Astrocyte of the spinal cord (primary cell): ENCODE results near the gene SARDH.

Source experiments
- DNase-seq: peaks from one replicate; pipeline ENCODE4 v3.0.0; 2011; ENCODE audit warnings: low read depth, low spot score
- H3K4me3 ChIP-seq: 2 replicates; pipeline ENCODE4 v1.5.1; 2011; ENCODE audit warnings: low read depth, mild to moderate bottlenecking, low read length, moderate library complexity
- CTCF ChIP-seq: IDR thresholded peaks from 2 replicates; pipeline ENCODE4 v1.5.1; 2012; ENCODE audit warnings: low read depth, mild to moderate bottlenecking, low read length, inconsistent platforms
- in situ Hi-C: cut with HindIII; loops from 2 replicates; pipeline ENCODE4 v1.10.0; 2017; ENCODE audit warnings: low sequenced_read_pairs

The SARDH gene

GRCh38 chr9:133693703-133694529, 44.2 kb downstream of the SARDH start:
- DNase-seq, result no peak
- TF ChIP-seq CTCF, result no peak
- in situ Hi-C loops, result no loop called here
- H3K4me3 ChIP-seq, result no peak overlapping the region

- TF ChIP-seq CTCF, result no peak
- DNase-seq, result no peak
- in situ Hi-C loops, result no loop called here
- no peak overlapping the region for H3K4me3 ChIP-seq
These were observed 45.0 kb downstream of the SARDH start for GRCh38 chr9:133693116-133693515.

- TF ChIP-seq CTCF, result no peak
- no peak for DNase-seq
- in situ Hi-C loops, result no loop called here
- no peak overlapping the region for H3K4me3 ChIP-seq
These were observed 45.7 kb downstream of the SARDH start for GRCh38 chr9:133692364-133692985.

- TF ChIP-seq CTCF, result no peak
- DNase-seq, result peak; percentile 37
- no peak overlapping the region for H3K4me3 ChIP-seq
- in situ Hi-C loops, result no loop called here
These were observed 46.4 kb downstream of the SARDH start for GRCh38 chr9:133691626-133692363.

- in situ Hi-C loops, result no loop called here
- TF ChIP-seq CTCF, result no peak
- DNase-seq, result no peak
- no peak overlapping the region for H3K4me3 ChIP-seq
These were observed 47.0 kb downstream of the SARDH start for GRCh38 chr9:133691191-133691590.

GRCh38 chr9:133690081-133690561, 48.0 kb downstream of the SARDH start:
- no peak overlapping the region for H3K4me3 ChIP-seq
- in situ Hi-C loops, result no loop called here
- no peak for DNase-seq
- TF ChIP-seq CTCF, result no peak
